ENCODE measurements around the gene OSBPL5. TPM values are rescaled to one million over a fixed set of nuclear protein-coding genes. Genes with fewer than 3 reads are reported as not detected.

The OSBPL5 gene
- total and polyA plus RNA-seq, 4 donors: 20.9 to 54.0 (median 34.8) TPM

GRCh38 chr11:3111466-3111865, 53.6 kb downstream of the OSBPL5 start:
- H3K36me3 ChIP-seq (ENCODE audit: control insufficient read depth, insufficient read depth, low read length): peaks cover 43% of the 10 kb centered on the region
- no CpG with 5 or more reads among the region's 6 CpGs for WGBS (ENCODE audit: insufficient coverage)
- no peak overlapping the region for H3K4me3 ChIP-seq (ENCODE audit: low read depth, low read length)
- no peaks in the 10 kb centered on the region for H3K4me1 ChIP-seq (ENCODE audit: control insufficient read depth, insufficient read depth, low read length)
- no peak for DNase-seq (ENCODE audit: low read depth in 4 of 6, low spot score in 6 of 6)
- peaks cover 4% of the 10 kb centered on the region for H3K9me3 ChIP-seq (ENCODE audit: control insufficient read depth, insufficient read depth, low read length)
- no peak overlapping the region for H3K27ac ChIP-seq (ENCODE audit: low read depth, low read length)
- no peaks in the 10 kb centered on the region for H3K27me3 ChIP-seq (ENCODE audit: control insufficient read depth, insufficient read depth, low read length)

GRCh38 chr11:3109921-3110706, 55.0 kb downstream of the OSBPL5 start:
- Histone ChIP-seq H3K4me1 (ENCODE audit: control insufficient read depth, insufficient read depth, low read length) (no peaks in the 10 kb centered on the region), H3K27ac (ENCODE audit: low read depth, low read length) (no peak overlapping the region), H3K9me3 (ENCODE audit: control insufficient read depth, insufficient read depth, low read length) (peaks cover 4% of the 10 kb centered on the region), H3K4me3 (ENCODE audit: low read depth, low read length) (no peak overlapping the region), H3K27me3 (ENCODE audit: control insufficient read depth, insufficient read depth, low read length) (no peaks in the 10 kb centered on the region), H3K36me3 (ENCODE audit: control insufficient read depth, insufficient read depth, low read length) (peaks cover 56% of the 10 kb centered on the region)
- no peak for DNase-seq (ENCODE audit: low read depth in 4 of 6, low spot score in 6 of 6)
- 59% methylated on average over 12 of the region's 14 CpGs for WGBS (ENCODE audit: insufficient coverage)

- whole genome bisulfite sequencing (ENCODE audit: insufficient coverage): 94% methylated on average over 5 of the region's 7 CpGs
Observed at GRCh38 chr11:3109434-3109833, 55.7 kb downstream of the OSBPL5 start.

GRCh38 chr11:3108183-3108721, 56.9 kb downstream of the OSBPL5 start:
- WGBS (ENCODE audit: insufficient coverage): 89% methylated on average over 8 of the region's 11 CpGs
- H3K27ac ChIP-seq (ENCODE audit: low read depth, low read length): no peak overlapping the region
- H3K27me3 ChIP-seq (ENCODE audit: control insufficient read depth, insufficient read depth, low read length): no peaks in the 10 kb centered on the region
- H3K4me1 ChIP-seq (ENCODE audit: control insufficient read depth, insufficient read depth, low read length): no peaks in the 10 kb centered on the region
- DNase-seq (ENCODE audit: low read depth in 4 of 6, low spot score in 6 of 6): no peak
- H3K36me3 ChIP-seq (ENCODE audit: control insufficient read depth, insufficient read depth, low read length): peaks cover 75% of the 10 kb centered on the region
- no peak overlapping the region for H3K4me3 ChIP-seq (ENCODE audit: low read depth, low read length)
- H3K9me3 ChIP-seq (ENCODE audit: control insufficient read depth, insufficient read depth, low read length): no peaks in the 10 kb centered on the region

More at GRCh38 chr11:3109434-3109833, 55.7 kb downstream of the OSBPL5 start:
- peaks cover 63% of the 10 kb centered on the region for H3K36me3 ChIP-seq (ENCODE audit: control insufficient read depth, insufficient read depth, low read length)
- no peak overlapping the region for H3K27ac ChIP-seq (ENCODE audit: low read depth, low read length)
- H3K9me3 ChIP-seq (ENCODE audit: control insufficient read depth, insufficient read depth, low read length): peaks cover 1% of the 10 kb centered on the region
- H3K27me3 ChIP-seq (ENCODE audit: control insufficient read depth, insufficient read depth, low read length): no peaks in the 10 kb centered on the region
- DNase-seq (ENCODE audit: low read depth in 4 of 6, low spot score in 6 of 6): no peak
- H3K4me1 ChIP-seq (ENCODE audit: control insufficient read depth, insufficient read depth, low read length): no peaks in the 10 kb centered on the region
- H3K4me3 ChIP-seq (ENCODE audit: low read depth, low read length): no peak overlapping the region

- 78% methylated on average over 21 of the region's 21 CpGs for WGBS (ENCODE audit: insufficient coverage)
- Histone ChIP-seq H3K4me3 (ENCODE audit: low read depth, low read length) (no peak overlapping the region), H3K36me3 (ENCODE audit: control insufficient read depth, insufficient read depth, low read length) (peaks cover 80% of the 10 kb centered on the region), H3K27ac (ENCODE audit: low read depth, low read length) (no peak overlapping the region), H3K4me1 (ENCODE audit: control insufficient read depth, insufficient read depth, low read length) (no peaks in the 10 kb centered on the region), H3K9me3 (ENCODE audit: control insufficient read depth, insufficient read depth, low read length) (no peaks in the 10 kb centered on the region), H3K27me3 (ENCODE audit: control insufficient read depth, insufficient read depth, low read length) (no peaks in the 10 kb centered on the region)
- no peak for DNase-seq (ENCODE audit: low read depth in 4 of 6, low spot score in 6 of 6)
Observed at GRCh38 chr11:3107608-3108182, 57.4 kb downstream of the OSBPL5 start.

- H3K27me3 ChIP-seq (ENCODE audit: control insufficient read depth, insufficient read depth, low read length): no peaks in the 10 kb centered on the region
- WGBS (ENCODE audit: insufficient coverage): 85% methylated on average over 17 of the region's 21 CpGs
- H3K36me3 ChIP-seq (ENCODE audit: control insufficient read depth, insufficient read depth, low read length): peaks cover 87% of the 10 kb centered on the region
- no peaks in the 10 kb centered on the region for H3K9me3 ChIP-seq (ENCODE audit: control insufficient read depth, insufficient read depth, low read length)
- no peak for DNase-seq (ENCODE audit: low read depth in 4 of 6, low spot score in 6 of 6)
- H3K27ac ChIP-seq (ENCODE audit: low read depth, low read length): no peak overlapping the region
- no peaks in the 10 kb centered on the region for H3K4me1 ChIP-seq (ENCODE audit: control insufficient read depth, insufficient read depth, low read length)
- no peak overlapping the region for H3K4me3 ChIP-seq (ENCODE audit: low read depth, low read length)
Observed at GRCh38 chr11:3106736-3107524, 58.2 kb downstream of the OSBPL5 start.

- Histone ChIP-seq H3K9me3 (ENCODE audit: control insufficient read depth, insufficient read depth, low read length) (no peaks in the 10 kb centered on the region), H3K36me3 (ENCODE audit: control insufficient read depth, insufficient read depth, low read length) (peaks cover 93% of the 10 kb centered on the region), H3K4me1 (ENCODE audit: control insufficient read depth, insufficient read depth, low read length) (no peaks in the 10 kb centered on the region), H3K4me3 (ENCODE audit: low read depth, low read length) (no peak overlapping the region), H3K27ac (ENCODE audit: low read depth, low read length) (no peak overlapping the region), H3K27me3 (ENCODE audit: control insufficient read depth, insufficient read depth, low read length) (no peaks in the 10 kb centered on the region)
- WGBS (ENCODE audit: insufficient coverage): 87% methylated on average over 36 of the region's 41 CpGs
- no peak for DNase-seq (ENCODE audit: low read depth in 4 of 6, low spot score in 6 of 6)
Observed at GRCh38 chr11:3105791-3106735, 59.0 kb downstream of the OSBPL5 start.

GRCh38 chr11:3104961-3105790, 59.9 kb downstream of the OSBPL5 start:
- WGBS (ENCODE audit: insufficient coverage): 96% methylated on average over 23 of the region's 23 CpGs
- Histone ChIP-seq H3K27ac (ENCODE audit: low read depth, low read length) (no peak overlapping the region), H3K4me3 (ENCODE audit: low read depth, low read length) (no peak overlapping the region), H3K36me3 (ENCODE audit: control insufficient read depth, insufficient read depth, low read length) (peaks cover 98% of the 10 kb centered on the region), H3K9me3 (ENCODE audit: control insufficient read depth, insufficient read depth, low read length) (no peaks in the 10 kb centered on the region), H3K27me3 (ENCODE audit: control insufficient read depth, insufficient read depth, low read length) (no peaks in the 10 kb centered on the region), H3K4me1 (ENCODE audit: control insufficient read depth, insufficient read depth, low read length) (no peaks in the 10 kb centered on the region)
- no peak for DNase-seq (ENCODE audit: low read depth in 4 of 6, low spot score in 6 of 6)

Data from spinal cord (tissue), 10 donors.